Measurements from ENCODE around the gene SPTLC1.
A peak's percentile ranks its signal among the peaks of the same experiment; 100 is the strongest.
"Not testable (repeated sequence)": the region's sequence is repeated elsewhere in the genome, so short reads cannot be mapped to it uniquely, and the experiment has no call there.

Gene SPTLC1, protein sequence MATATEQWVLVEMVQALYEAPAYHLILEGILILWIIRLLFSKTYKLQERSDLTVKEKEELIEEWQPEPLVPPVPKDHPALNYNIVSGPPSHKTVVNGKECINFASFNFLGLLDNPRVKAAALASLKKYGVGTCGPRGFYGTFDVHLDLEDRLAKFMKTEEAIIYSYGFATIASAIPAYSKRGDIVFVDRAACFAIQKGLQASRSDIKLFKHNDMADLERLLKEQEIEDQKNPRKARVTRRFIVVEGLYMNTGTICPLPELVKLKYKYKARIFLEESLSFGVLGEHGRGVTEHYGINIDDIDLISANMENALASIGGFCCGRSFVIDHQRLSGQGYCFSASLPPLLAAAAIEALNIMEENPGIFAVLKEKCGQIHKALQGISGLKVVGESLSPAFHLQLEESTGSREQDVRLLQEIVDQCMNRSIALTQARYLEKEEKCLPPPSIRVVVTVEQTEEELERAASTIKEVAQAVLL

DNA sequence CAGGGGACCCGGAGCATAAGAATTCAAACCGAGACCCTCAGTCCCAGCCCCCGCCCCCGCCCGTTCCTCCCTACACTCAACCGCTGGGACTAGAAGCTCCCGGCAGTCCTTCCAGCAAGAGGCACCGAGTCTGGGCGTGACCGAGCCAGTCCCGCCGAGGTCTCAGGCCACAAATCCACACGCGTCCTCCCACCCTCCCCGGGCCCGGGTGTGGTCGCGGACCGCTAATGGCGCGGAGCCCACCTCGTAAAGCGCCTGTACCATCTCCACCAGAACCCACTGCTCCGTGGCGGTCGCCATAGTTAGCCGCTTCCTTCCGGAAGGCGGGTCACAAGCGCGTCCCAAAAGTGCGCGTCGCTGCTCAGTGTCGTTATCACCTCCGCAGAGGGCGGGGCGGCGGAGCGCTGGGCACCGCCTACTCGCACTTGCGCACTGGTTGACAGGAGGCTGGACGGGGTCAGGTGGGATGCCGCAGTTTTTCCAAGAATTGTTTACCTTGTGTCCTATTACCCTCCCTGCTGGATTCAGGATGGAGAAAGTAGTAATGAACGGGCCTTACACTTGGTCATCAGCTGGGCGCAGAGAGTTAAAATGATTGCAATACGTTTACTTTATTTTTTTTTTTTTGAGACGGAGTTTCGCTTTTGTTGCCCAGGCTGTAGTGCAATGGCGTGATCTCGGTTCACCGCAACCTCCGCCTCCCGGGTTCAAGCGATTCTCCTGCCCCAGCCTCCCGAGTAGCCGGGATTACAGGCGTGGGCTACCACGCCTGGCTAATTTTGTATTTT lies at the start of gene SPTLC1:
TSS of gene SPTLC1 (minus strand) at position 343 of the 788 bp plus-strand sequence. CDS start at position 300, 43 bp downstream.
- DNase-seq (ENCODE audit: low read depth): peak; percentile 91

DNA sequence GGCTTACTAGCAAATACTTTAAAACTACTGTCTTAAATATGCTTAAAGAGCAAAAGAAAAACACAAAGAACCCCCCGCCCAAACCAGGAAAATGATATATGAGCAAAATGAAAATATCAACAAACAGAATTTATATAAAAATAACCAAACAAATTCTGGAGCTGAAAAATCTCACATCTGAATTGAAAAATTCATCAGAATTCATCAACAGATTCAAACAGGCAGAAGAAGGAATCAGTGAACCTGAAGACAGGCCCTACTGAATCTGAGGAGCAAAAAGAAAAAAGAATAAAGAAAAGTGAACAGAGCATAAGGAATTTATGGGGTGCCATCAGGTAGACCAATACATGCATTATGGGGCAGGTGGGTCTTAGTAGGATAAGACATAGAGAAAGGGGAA lies 49.8 kb upstream of the SPTLC1 start:
- DNase-seq (ENCODE audit: low read depth): no peak

DNA sequence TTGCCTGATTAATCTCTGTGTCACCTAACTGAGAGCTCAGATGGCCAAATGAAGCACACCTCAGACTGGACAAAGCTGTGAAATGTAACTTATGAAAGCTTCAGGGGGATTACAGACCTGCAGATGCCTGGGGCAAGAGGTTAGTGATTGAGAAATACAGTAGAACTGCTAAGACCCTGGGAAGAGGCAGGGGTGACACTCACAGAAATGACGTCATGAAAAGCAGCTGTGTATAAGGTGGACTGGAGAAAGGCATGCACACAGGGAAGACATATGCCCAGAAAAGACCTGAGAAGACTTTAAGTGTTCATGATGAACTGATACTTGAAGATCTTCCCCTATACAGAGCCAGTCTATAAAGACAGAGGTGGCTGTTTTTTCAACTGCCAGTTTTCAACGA lies 49.3 kb upstream of the SPTLC1 start:
- no peak for DNase-seq (ENCODE audit: low read depth)

DNA sequence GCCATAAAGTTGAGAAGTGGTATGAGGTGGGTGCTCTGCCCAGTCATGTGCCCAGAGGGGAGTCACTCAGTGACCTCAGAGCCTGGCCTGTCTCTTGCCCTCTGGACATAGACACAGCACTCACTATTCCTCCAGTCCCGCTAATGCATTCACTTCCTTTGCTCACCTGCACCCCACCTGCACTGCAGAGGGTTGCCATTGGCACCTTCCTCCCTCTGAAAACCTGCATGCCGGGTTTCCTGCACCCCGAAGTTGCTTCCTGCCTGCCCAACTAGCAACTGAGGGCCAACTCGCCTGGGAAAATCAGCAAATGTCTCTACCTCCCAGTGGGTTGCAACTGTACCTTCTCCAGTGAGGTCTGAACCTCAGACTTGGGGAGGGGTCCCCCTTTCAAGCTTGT lies 48.1 kb upstream of the SPTLC1 start:
- DNase-seq (ENCODE audit: low read depth): no peak

DNA sequence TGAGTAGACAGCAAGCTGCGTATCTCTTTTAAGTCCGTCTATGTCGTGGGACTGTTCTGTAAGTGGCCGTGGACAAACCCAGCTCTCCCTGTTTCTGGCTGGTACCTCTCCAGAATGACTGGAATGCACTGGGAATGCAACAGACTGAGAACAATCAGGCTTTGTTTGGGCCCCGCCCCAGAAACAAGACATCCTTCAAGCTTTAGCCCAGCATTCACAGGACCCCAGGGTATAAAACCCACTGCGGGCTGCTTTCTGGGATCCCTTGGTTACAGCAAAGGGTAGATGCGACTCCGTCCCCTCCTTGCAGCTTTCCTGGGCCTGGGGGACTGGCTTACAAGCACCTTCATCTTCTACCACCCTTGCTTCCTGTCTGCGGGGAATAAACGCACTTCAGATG lies 45.6 kb upstream of the SPTLC1 start:
- no peak for DNase-seq (ENCODE audit: low read depth)

DNA sequence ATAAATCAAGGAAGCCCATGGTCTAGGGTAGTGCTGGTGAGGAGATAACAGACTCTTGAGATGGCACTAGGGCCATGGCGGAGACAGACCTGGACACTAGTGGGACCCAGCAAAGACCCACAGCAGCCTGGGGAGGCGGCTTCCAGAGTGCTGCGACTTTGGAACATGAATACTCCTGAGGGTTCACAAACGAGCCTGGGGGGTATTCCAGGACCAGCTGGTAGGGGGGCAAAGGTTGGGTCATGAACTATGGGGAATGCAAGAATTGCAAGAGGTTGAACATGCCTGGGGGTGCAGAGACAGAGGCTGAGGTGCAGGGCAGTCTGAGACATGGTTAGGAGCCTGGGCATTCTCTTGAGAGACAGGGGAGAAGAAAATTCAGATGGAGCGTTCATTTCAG lies 43.8 kb upstream of the SPTLC1 start:
- DNase-seq (ENCODE audit: low read depth): no peak

DNA sequence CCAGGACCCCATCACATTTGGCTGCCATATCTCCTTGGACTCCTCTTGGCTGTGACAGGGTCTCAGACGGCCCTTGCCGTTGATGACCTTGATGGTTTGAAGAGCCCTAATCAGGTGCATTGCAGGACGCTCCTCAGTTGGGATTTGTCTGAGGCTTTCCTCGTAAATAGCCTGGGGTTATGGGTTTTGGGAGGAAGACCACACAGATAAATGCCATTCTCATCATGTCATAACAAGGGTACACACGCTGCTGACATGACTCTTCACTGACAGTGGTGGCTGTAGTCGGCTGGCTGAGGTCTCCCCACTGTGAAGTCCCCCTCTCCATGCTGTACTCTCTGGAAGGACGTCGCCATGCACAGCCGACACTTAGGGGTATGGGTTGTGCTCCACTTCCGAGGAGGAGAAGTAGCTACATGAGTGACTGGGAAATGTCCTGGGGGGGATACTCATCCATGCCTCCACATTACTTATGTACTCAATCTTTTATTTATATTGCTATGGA lies 42.9 kb upstream of the SPTLC1 start:
- no peak for DNase-seq (ENCODE audit: low read depth)

DNA sequence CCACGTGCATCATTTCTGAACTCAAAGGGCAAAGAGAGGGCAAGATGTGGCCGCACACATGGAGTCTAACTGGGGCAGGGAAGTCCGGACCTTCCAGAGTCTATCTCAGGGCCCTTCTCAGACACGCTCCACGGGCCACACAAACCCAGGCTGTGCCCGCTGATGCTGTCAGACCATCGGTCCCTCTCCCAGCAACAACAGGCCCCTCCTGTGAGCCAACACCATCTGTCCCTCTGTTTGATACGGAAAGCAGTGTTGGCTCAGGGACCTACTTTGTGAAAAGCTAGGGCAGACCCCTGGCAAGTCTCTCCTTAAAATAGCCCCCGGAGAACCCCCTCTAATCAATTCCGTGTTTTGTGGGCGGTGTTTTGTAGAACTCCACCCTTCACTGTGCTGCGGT lies 40.5 kb upstream of the SPTLC1 start:
- not testable (repeated sequence) for DNase-seq (ENCODE audit: low read depth)

DNA sequence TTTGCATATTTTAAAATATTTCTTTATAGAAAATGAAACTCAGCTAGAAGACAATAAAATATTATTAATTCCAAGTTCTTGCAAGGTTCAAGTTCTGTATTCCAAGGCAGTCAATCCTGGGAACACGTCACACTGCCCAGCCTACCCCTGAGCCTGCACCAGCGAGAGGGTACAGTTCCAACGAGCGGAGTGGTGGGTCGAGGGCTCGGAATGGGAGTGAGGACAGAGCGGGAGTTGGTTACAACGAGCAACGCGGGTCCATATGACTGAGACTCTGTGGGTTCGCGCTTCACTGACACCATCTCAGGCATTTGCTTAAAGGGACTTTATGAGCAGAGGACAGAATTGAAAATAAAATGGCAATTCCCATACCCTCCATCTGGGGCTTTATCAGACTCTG lies 40.0 kb upstream of the SPTLC1 start:
- no peak for DNase-seq (ENCODE audit: low read depth)

DNA sequence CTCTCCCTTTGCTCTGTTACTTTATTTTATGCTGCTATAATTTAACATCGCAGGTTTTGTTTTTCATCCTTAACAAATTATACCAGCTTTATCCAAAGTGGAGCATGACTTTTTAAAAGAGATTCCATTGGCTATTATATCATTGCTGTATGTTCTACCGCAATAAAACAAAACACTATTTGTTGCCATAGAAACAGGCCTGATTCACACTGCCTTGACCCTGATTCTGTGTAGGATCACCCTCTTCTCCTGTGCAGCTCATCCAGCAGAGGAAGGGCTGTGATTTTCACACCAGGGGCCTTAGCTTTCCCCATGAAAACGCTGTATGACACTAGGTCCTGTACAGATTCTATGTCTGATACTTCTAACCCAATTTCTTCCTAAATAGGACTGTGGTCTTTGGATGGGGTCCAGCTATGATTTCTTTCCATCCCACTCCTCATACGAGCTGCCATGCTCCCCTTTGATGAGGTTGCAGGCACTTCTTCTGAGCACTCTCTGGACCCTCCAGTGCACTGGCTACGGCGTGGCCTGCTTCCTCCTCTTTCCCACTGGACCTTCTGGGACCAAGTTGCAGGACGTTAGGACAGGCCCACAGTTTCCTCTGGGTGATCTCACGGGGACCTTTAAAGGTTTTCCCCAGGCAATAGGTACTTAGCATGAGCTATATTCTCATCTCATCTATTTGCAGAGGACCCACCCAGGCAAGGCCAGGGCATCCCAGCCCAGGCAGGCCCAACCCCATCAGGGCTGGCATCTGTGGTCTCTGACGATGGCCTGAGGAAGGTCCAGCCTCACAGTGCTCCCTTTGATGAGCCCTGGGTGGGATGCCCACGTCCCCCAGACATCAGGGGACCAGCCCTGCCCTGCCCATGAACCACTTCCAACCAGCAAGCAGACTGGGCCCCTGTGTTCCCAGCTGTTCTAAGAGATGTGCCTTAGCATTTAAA lies 38.5 kb upstream of the SPTLC1 start:
- not testable (repeated sequence) for DNase-seq (ENCODE audit: low read depth)

DNA sequence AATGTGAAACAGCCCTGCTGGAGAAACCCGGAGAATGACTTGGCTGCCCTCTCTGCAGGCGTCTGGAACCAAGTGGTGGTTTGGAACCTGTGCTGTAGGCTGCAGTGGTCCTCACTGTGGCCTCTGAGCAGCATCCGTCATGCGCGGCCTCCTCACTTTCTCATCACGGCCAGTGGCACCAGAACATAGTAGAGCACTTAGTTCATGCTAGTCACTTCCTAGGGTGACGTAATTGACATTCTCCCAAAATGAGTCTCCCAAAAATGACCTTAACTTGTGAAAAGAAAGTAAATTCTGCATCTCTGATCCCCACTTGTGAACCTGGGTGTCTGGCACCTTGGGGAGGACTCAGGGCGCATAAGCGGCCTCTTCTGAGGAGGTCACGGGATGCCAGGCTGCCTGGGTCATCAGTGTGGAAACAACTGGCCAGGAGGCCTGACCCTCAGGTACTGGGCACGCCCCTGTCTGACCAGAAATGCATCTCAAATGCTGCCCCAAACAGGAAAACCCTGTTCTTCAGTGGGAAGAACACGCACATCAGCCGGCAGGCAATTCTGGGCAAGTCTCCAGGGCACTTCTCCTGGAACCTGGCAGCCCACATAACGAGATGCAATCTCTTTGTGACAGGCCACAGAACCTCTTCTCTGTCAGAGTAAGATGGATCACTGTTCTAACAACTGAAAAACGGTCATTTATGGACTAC lies 36.6 kb upstream of the SPTLC1 start:
- DNase-seq (ENCODE audit: low read depth): no peak

DNA sequence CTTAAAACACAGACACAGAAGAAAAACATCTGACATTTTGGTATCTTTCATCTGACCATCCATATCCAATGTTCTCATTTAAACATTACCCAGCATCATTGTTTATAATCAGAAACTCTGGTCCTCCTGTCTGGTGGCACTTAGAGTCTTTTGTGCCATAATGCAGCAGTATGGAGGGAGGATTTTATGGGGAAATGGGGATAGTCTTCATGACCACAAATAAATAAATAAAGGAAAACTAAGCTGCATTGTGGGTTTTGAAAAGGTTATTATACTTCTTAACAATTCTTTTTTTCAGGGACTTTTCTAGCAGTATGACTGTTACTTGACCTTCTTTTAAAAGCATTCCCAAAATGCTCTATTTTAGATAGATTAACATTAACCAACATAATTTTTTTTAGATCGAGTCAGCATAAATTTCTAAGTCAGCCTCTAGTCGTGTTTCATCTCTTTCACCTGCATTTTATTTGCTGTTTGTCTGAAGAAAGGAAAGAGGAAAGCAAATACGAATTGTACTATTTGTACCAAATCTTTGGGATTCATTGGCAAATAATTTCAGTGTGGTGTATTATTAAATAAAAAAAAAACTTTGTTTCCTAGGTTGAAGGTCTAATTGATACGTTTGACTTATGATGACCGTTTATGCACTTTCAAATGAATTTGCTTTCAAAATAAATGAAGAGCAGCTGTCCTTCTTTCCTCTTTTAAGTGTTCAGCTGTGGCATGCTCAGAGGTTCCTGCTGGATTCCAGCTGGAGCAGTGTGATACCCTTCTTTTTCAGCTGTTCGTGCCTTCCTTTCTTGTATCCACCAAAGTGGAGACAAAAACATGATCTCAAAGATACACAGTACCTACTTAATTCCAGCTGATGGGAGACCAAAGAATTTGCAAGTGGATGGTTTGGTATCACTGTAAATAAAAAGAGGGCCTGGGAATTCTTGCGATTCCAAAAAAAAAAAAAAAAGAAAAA lies 35.6 kb upstream of the SPTLC1 start:
- DNase-seq (ENCODE audit: low read depth): not testable (repeated sequence)

DNA sequence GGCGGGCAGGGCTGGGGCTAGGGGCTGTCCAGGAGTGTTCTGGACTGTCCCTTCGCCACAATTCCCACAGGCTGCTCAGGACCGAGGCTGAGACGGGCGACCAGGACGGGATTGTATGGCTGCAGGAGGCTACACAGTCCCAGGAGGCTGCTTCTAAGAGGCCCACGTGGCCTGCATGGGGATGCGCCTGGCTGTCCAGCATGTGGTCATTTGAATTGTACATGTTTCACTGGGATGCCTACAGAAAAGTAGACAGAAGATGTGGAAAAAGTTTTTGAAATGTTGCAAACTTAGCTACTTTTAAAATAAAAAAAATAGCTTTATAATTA lies 32.6 kb upstream of the SPTLC1 start:
- no peak for DNase-seq (ENCODE audit: low read depth)

DNA sequence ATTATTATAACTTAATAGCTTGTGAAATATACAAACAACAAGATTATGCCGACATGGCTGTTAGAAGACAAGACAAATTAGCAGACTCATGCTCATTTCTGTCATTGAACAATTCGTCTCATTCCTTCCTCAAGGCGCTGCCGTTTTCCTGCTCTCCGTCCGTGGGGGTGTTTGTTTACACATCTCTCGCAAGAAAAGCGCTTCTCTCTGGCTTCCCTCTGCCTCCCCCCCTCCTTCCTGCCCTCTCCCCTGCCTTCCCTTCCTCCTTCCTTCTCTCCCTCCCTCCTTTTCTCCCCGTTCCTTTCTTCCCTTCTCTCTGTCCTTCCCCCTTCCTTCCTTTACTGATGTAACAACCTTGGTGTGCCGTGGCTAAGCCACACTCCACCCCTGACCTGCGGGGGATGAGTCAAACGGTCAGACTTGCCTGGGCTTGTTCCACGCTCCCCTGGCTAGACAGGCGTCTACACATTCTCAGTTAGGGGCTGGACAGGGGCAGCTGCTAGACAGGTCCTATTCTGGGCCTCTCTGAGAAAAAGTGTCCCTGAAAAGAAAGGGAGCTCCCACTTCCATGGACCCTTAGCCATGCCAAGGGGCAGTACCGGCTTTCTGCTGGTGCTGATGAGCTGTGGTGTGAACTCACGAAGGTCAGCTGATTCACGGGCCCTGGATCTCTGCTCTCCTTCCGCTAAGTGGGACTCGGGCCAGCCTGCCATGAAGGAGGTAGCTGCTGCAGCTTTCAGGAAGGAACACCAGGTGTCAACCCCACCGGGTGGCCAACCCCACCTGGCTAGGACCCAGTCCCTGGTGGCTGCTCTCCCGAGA lies 32.0 kb upstream of the SPTLC1 start:
- no peak for DNase-seq (ENCODE audit: low read depth)

DNA sequence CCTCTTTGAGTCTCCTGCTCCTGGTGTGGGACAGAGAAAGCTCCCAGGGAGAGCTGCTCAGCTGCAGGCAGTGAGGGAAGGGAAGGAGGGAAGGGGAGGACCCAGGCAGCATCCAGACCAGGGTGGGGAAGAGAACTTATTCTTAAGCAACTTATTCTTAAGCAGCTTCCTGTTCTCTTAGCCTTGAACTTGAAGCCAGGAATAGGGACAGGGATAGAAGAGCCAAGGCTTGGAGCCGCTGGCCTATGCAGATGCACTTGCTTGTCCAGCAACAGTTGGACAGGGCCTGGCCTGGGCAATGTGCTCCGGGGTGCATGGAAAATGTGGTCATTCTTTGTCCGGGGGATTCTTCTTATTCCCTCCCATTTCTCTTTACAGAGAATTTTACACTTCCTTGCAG lies 31.4 kb upstream of the SPTLC1 start:
- no peak for DNase-seq (ENCODE audit: low read depth)

DNA sequence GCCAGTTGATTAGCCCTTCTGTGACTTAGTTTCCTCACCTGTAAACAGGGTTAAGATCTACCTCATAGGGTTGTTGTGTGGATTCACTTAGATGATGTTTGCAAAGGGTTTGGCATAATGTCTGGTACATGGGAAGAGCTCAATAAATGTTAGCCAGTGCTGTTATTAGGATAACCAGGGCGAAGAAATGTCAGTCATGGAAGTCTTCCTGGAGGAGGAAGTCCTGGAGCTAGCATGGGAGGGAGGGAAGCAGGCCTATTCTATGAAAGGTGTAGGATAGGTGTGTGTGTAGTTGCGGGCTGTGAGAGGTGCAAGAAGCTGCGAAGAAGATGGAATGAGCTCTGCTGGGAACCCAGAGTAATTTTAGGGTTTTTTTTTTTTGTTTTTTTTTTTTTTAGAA lies 30.6 kb upstream of the SPTLC1 start:
- DNase-seq (ENCODE audit: low read depth): not testable (repeated sequence)

DNA sequence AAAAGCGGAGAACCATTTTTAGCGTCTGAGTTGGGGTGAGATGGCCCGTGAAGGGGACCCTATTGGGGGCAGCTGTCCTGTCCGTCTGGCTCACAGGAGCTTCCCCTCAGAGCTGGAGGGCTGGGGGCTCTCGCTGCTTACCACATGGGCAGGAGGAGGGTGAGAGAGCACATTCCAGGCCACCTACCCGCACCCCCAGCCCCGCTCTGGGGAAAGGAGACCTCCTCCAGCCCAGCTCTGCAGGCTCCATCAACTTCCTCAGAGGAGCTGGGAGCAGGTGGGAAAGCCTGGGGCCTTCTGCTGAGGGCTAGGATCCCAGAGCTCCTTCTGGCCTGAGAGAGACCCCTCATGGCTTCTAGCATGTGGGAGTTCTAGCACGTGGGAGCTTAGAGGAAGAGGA lies 27.1 kb upstream of the SPTLC1 start:
- no peak for DNase-seq (ENCODE audit: low read depth)

DNA sequence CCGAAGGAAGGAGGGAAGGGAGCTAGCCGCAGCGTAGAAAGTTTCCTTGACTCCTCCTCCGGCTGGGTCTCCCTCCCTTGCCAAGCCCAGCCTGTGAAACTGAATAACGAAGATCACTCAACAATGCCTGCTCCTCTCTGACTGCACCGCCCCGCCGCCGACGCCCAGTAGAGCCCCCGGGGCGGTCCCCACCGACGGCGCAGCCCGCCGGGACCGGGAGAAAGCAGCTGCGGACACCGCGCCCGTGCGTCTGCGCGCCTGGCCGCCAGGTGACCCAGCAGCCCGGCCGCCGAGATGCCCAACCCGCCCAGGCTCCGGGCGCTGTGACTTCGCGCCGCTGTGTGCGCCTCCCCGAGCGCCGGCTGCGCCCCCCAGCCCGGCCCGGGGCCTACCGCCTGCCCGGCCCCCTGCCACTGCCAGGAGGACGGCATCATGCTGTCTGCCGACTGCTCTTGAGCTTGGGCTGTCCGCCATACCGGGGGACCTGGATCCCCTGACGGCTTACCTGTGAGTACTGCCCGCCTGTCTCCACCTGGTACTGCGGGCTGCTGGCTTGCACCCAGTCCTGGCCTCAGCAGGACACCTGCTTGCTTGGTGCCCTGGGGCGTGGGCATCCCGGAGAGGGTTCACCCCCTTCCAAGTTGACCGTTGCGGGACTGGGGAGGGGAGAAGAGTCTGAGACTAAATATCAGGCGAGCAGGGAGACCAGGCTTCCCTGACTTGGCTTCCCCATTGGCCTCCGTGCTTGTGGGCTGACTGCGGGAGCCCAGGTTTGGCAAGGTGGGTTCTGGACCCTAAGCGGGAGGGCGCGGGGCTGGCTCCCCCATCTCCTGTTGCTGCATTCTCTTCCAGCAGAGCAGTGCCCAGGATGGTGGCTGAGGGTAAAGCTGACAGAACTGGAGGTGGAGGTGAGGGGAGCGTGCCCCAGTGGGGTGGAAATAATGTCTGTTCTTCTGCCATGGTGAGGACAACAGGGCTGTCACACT lies 26.2 kb upstream of the SPTLC1 start:
- no peak for DNase-seq (ENCODE audit: low read depth)

Measured in activated T-cell treated with anti-CD3 and anti-CD28 coated beads for 1 hour (primary cell).